Retinal pigment epithelial cell (primary cell): ENCODE measurements around the gene FOXP1.

Experiments used
- DNase-seq: peaks from one replicate; pipeline ENCODE4 v3.0.0-alpha.2; 2010; ENCODE audit warnings: low read depth
- H3K4me3 ChIP-seq: 2 replicates; pipeline ENCODE4 v1.5.1; 2011; ENCODE audit warnings: mild to moderate bottlenecking, low read length, control low read depth, moderate library complexity
- TF ChIP-seq, protein P1 (sequence below): conservative IDR thresholded peaks from 2 replicates; pipeline ENCODE4 v1.5.1; 2011; ENCODE audit warnings: low read depth, low read length, control low read depth, inconsistent platforms

Gene FOXP1

DNA sequence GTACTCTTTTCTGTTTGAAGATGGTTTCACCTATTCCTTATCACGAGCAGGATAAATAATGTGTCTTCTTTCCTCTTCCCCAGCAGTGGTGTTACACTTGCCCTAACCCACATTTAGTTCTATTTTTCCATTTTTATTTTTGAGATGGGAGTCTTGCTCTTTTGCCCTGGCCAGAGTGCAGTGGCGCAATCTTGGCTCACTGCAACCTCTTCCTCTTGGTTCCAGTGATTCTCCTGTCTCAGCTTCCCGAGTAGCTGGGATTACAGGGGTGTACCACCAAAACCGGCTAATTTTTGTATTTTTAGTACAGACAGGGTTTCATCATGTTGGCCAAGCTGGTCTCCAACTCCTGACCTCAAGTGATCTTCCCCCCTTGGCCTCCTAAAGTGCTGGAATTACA lies 372.4 kb downstream of the FOXP1 start:
- DNase-seq = no peak
- no peak overlapping the region for H3K4me3 ChIP-seq
- TF ChIP-seq, protein P1, sequence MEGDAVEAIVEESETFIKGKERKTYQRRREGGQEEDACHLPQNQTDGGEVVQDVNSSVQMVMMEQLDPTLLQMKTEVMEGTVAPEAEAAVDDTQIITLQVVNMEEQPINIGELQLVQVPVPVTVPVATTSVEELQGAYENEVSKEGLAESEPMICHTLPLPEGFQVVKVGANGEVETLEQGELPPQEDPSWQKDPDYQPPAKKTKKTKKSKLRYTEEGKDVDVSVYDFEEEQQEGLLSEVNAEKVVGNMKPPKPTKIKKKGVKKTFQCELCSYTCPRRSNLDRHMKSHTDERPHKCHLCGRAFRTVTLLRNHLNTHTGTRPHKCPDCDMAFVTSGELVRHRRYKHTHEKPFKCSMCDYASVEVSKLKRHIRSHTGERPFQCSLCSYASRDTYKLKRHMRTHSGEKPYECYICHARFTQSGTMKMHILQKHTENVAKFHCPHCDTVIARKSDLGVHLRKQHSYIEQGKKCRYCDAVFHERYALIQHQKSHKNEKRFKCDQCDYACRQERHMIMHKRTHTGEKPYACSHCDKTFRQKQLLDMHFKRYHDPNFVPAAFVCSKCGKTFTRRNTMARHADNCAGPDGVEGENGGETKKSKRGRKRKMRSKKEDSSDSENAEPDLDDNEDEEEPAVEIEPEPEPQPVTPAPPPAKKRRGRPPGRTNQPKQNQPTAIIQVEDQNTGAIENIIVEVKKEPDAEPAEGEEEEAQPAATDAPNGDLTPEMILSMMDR = no peak

DNA sequence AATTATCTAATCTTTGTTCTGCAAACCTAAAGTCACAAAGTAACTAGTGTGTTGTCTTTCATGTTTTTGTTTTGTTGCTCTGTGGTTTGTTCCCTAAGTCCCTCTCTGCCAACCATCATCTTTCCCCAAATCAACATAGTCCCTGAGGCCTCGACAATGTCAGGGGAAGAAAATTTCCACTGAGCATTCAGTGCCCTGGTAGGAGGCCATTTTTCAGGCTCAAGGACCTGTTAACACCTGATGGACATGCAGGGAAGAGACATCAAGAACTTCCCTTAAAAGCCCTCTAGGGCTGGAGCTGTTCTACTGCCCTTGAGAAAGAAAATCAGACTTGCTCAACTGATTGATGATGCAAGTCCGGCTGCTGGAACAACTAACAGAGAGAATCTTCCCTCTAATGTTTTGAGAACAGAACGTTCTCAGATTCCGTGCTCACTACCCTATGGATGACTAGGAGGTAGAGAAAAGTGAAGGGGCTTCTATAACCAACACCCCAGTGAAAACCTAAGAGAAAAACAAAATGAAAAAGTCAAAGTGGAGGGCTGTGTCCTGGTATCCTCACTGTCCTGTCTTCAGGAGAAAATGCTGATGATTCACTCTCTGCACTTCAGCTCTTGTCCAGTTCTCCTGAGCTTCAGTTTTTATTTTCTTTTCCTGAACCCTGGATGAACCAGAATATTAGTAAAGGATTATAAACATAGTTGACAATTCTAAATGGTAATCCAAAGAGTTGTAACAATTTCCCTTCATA lies 373.1 kb downstream of the FOXP1 start:
- no peak for DNase-seq
- TF ChIP-seq, protein P1 = no peak
- no peak overlapping the region for H3K4me3 ChIP-seq

GRCh38 chr3:71208211-71209095 lies 375.1 kb downstream of the FOXP1 start:
- DNase-seq = no peak
- TF ChIP-seq, protein P1 = no peak
- H3K4me3 ChIP-seq = no peak overlapping the region

DNA sequence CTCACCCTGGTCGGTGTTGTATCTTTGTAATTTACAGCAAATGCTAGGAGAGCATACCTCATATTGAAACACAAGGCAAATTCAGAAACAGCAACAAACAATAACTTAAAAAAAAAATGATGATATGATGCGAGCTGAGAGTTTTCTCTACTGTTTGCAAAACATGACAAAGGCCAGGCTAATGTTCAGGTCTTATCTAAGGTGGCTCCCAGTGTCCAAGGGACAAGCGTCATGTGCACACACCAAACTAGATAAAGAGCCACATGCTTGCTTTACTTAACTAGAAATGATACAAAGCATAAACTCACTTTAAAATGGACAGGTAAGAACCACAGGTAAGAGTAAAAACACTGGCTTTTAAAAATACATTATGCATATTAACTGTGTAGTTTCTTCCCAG lies 375.9 kb downstream of the FOXP1 start:
- no peak overlapping the region for H3K4me3 ChIP-seq
- TF ChIP-seq, protein P1 = no peak
- no peak for DNase-seq

GRCh38 chr3:71206305-71207165 lies 377.0 kb downstream of the FOXP1 start:
- H3K4me3 ChIP-seq = no peak overlapping the region
- TF ChIP-seq, protein P1 = no peak
- no peak for DNase-seq

- H3K4me3 ChIP-seq = no peak overlapping the region
- DNase-seq = no peak
- TF ChIP-seq, protein P1 = no peak
Observed at GRCh38 chr3:71203727-71204488, 379.6 kb downstream of the FOXP1 start.
